H7 (cell line): ENCODE results near the gene TIGD1. TPM values are rescaled to one million over a fixed set of nuclear protein-coding genes. Genes with fewer than 3 reads are reported as not detected.

Source experiments
- total RNA-seq: library from RNA; depleted of rRNA; stranded (reverse); fragments of >200 nt; shearing (Covaris generic); gene quantifications from 2 replicates; pipeline ENCODE4 v1.2.3, GENCODE V29; 2014; rRNA removed

TIGD1 gene
- total RNA-seq, 1 experiment from 2014 or later = 5.0 TPM

Other genes with a start within 250 kb of the TIGD1 start
- gene ALPP, start 171.8 kb downstream of the TIGD1 start, total RNA-seq = 0.15 and 0.69 TPM in 2 replicates
- gene ALPG, start 143.7 kb downstream of the TIGD1 start, total RNA-seq = 0.21 and 0.89 TPM in 2 replicates
- 0.10 TPM in 1 of 2 replicates, not detected in the other for gene ALPI, start 94.4 kb downstream of the TIGD1 start, total RNA-seq
- 12.5 and 17.2 TPM in 2 replicates for gene ECEL1, start 62.7 kb downstream of the TIGD1 start, total RNA-seq
- gene PRSS56, start 30.2 kb downstream of the TIGD1 start, total RNA-seq = not detected in 2 replicates
- not detected in 2 replicates for gene CHRND, start 24.4 kb downstream of the TIGD1 start, total RNA-seq
- gene CHRNG, start 10.9 kb downstream of the TIGD1 start, total RNA-seq = not detected in 2 replicates
- gene EIF4E2, start 132 bp upstream of the TIGD1 start, total RNA-seq = 64.6 and 65.3 TPM in 2 replicates
- gene EFHD1, start 83.0 kb upstream of the TIGD1 start, total RNA-seq = 3.8 and 4.3 TPM in 2 replicates
- 34.5 and 56.1 TPM in 2 replicates for gene GIGYF2, start 146.8 kb upstream of the TIGD1 start, total RNA-seq
- gene KCNJ13, start 226.0 kb upstream of the TIGD1 start, total RNA-seq = not detected in 2 replicates